GM23338 (cell line): ENCODE data around the gene GPR55. TPM values are rescaled to one million over a fixed set of nuclear protein-coding genes. Genes with fewer than 3 reads are reported as not detected.
A peak's percentile ranks its signal among the peaks of the same experiment; 100 is the strongest.

Source experiments
- ATAC-seq: fragments of 200-7000 bp; cut with Tn5 transposase; 3 replicates; pipeline ENCODE4 v1.9.1; 2020
- DNase-seq: peaks from one replicate; pipeline ENCODE4 v3.0.0-alpha.2; 2015; ENCODE audit warnings: low spot score
- H2AFZ ChIP-seq: fragments of 200-600 bp; sonication (generic); 2 replicates; pipeline ENCODE4 v1.8.0; 2016; ENCODE audit warnings: antibody characterized with exemption, mild to moderate bottlenecking, moderate library complexity
- H3F3A ChIP-seq: fragments of 200-600 bp; sonication (generic); replicated peaks from 2 replicates; pipeline ENCODE4 v1.8.0; 2017; ENCODE audit warnings: antibody characterized with exemption, mixed run types, low read depth
- H3K27ac ChIP-seq: fragments of 200-600 bp; sonication (generic); 2 replicates; pipeline ENCODE4 v1.6.1; 2016; ENCODE audit warnings: low read depth
- H3K27me3 ChIP-seq: fragments of 200-600 bp; sonication (generic); 2 replicates; pipeline ENCODE4 v1.8.0; 2016; ENCODE audit warnings: mild to moderate bottlenecking, mixed run types, moderate library complexity; ENCODE audit not compliant: insufficient read depth
- H3K36me3 ChIP-seq: fragments of 200-600 bp; sonication (generic); 2 replicates; pipeline ENCODE4 v1.8.0; 2016; ENCODE audit warnings: mild to moderate bottlenecking; ENCODE audit not compliant: insufficient read depth
- H3K4me1 ChIP-seq: fragments of 200-600 bp; sonication (generic); 2 replicates; pipeline ENCODE4 v1.8.0; 2016; ENCODE audit warnings: mild to moderate bottlenecking, moderate library complexity; ENCODE audit not compliant: insufficient read depth
- H3K4me2 ChIP-seq: fragments of 200-600 bp; sonication (generic); 2 replicates; pipeline ENCODE4 v1.7.1; 2017; ENCODE audit warnings: mixed run types
- H3K4me3 ChIP-seq: fragments of 200-600 bp; sonication (generic); 2 replicates; pipeline ENCODE4 v1.6.1; 2016; ENCODE audit warnings: mixed run types
- H3K79me2 ChIP-seq: fragments of 200-600 bp; sonication (generic); replicated peaks from 2 replicates; pipeline ENCODE4 v1.8.0; 2017; ENCODE audit warnings: mild to moderate bottlenecking; ENCODE audit not compliant: insufficient read depth
- H3K9me2 ChIP-seq: fragments of 200-600 bp; sonication (generic); 2 replicates; pipeline ENCODE4 v1.8.0; 2017; ENCODE audit not compliant: insufficient read depth
- H4K20me1 ChIP-seq: fragments of 200-600 bp; sonication (generic); replicated peaks from 2 replicates; pipeline ENCODE4 v1.8.0; 2017; ENCODE audit warnings: mild to moderate bottlenecking; ENCODE audit not compliant: insufficient read depth
- H3K27ac Mint-ChIP-seq: 2 replicates; pipeline ENCODE4 v1.8.0; 2020; ENCODE audit warnings: inconsistent platforms, mild to moderate bottlenecking, moderate library complexity, mixed read lengths
- H3K27me3 Mint-ChIP-seq: 3 replicates; pipeline ENCODE4 v1.8.0; 2022; ENCODE audit warnings: low read depth, mild to moderate bottlenecking, moderate library complexity, mixed read lengths, inconsistent platforms; ENCODE audit not compliant: insufficient read depth, poor library complexity
- H3K36me3 Mint-ChIP-seq: 3 replicates; pipeline ENCODE4 v1.8.0; 2021; ENCODE audit warnings: low read depth, mild to moderate bottlenecking, inconsistent platforms, moderate library complexity, mixed read lengths
- H3K4me1 Mint-ChIP-seq: 3 replicates; pipeline ENCODE4 v1.8.0; 2020; ENCODE audit warnings: mild to moderate bottlenecking, inconsistent platforms, mixed read lengths
- H3K4me3 Mint-ChIP-seq: 3 replicates; pipeline ENCODE4 v1.8.0; 2021; ENCODE audit warnings: moderate library complexity, mild to moderate bottlenecking, inconsistent platforms, mixed read lengths
- H3K9me3 Mint-ChIP-seq: 3 replicates; pipeline ENCODE4 v1.8.0; 2020; ENCODE audit warnings: moderate library complexity, mild to moderate bottlenecking, inconsistent platforms, mixed read lengths
- CREB1 ChIP-seq: fragments of 250-450 bp; sonication (Bioruptor Pico); IDR thresholded peaks from 2 replicates; pipeline ENCODE4 v1.5.0; 2020; ENCODE audit warnings: low read depth, mild to moderate bottlenecking, moderate library complexity
- EZH2 ChIP-seq: fragments of 200-600 bp; sonication (generic); IDR thresholded peaks from one replicate; pipeline ENCODE4 v1.8.0; 2017; ENCODE audit warnings: antibody characterized with exemption, mild to moderate bottlenecking, low read depth; ENCODE audit not compliant: unreplicated experiment
- EZH2phosphoT487 ChIP-seq: fragments of 200-600 bp; sonication (generic); IDR thresholded peaks from one replicate; pipeline ENCODE4 v1.8.1; 2018; ENCODE audit warnings: antibody characterized with exemption; ENCODE audit not compliant: unreplicated experiment
- JUNB ChIP-seq: IDR thresholded peaks from one replicate; pipeline ENCODE4 v1.6.1; 2016; ENCODE audit warnings: antibody characterized with exemption; ENCODE audit not compliant: unreplicated experiment
- NANOG ChIP-seq: IDR thresholded peaks from 2 replicates; pipeline ENCODE4 v1.6.1; 2016; ENCODE audit warnings: antibody characterized with exemption, borderline replicate concordance
- POLR2AphosphoS5 ChIP-seq: IDR thresholded peaks from 2 replicates; pipeline ENCODE4 v1.6.1; 2016; ENCODE audit warnings: antibody characterized with exemption, low read depth
- STAT1 ChIP-seq: IDR thresholded peaks from one replicate; pipeline ENCODE4 v1.6.1; 2016; ENCODE audit warnings: antibody characterized with exemption; ENCODE audit not compliant: unreplicated experiment
- ZNF114 ChIP-seq: fragments of 250-450 bp; sonication (Bioruptor Pico); IDR thresholded peaks from 2 replicates; pipeline ENCODE4 v1.5.0; 2020; ENCODE audit warnings: mild to moderate bottlenecking, moderate library complexity
- ZNF331 ChIP-seq: fragments of 250-450 bp; sonication (Bioruptor Pico); IDR thresholded peaks from 2 replicates; pipeline ENCODE4 v1.5.0; 2020; ENCODE audit warnings: low read depth, mild to moderate bottlenecking, moderate library complexity
- polyA plus RNA-seq: library from polyadenylated mRNA; unstranded; fragments of >200 nt; fragmentation: Nextera tagmentation; extraction: Ambion mirVana; gene quantifications from 2 replicates; pipeline ENCODE4 v1.2.1, GENCODE V29; 2016
- total RNA-seq: library from RNA; depleted of rRNA; stranded (reverse); fragments of >200 nt; shearing (Covaris generic); gene quantifications from 2 replicates; pipeline ENCODE4 v1.2.3, GENCODE V29; 2014
- TF ChIP-seq, protein P1 (sequence below): IDR thresholded peaks from 2 replicates; pipeline ENCODE4 v1.6.1; 2016; ENCODE audit warnings: antibody characterized with exemption
- TF ChIP-seq, protein P2 (sequence below), 2 experiments: fragments of 200-600 bp in 1 of 2; sonication (generic) in 1 of 2; conservative IDR thresholded peaks; 2 replicates each; pipeline versions ENCODE4 v1.5.1 to v1.6.1; 2016 to 2017; ENCODE audit warnings: antibody characterized with exemption in 2 of 2, low read depth in 2 of 2, mild to moderate bottlenecking in 2 of 2, moderate library complexity in 1 of 2
- TF ChIP-seq, protein P3 (sequence below): IDR thresholded peaks from one replicate; pipeline ENCODE4 v1.6.1; 2018; ENCODE audit warnings: antibody characterized with exemption; ENCODE audit not compliant: unreplicated experiment
- TF ChIP-seq, protein P4 (sequence below): fragments of 250-450 bp; sonication (Bioruptor Pico); IDR thresholded peaks from 2 replicates; pipeline ENCODE4 v1.5.0; 2020; ENCODE audit warnings: mild to moderate bottlenecking, moderate library complexity

GPR55 gene
- total and polyA plus RNA-seq, 2 experiments from 2014 or later, result not detected

DNA sequence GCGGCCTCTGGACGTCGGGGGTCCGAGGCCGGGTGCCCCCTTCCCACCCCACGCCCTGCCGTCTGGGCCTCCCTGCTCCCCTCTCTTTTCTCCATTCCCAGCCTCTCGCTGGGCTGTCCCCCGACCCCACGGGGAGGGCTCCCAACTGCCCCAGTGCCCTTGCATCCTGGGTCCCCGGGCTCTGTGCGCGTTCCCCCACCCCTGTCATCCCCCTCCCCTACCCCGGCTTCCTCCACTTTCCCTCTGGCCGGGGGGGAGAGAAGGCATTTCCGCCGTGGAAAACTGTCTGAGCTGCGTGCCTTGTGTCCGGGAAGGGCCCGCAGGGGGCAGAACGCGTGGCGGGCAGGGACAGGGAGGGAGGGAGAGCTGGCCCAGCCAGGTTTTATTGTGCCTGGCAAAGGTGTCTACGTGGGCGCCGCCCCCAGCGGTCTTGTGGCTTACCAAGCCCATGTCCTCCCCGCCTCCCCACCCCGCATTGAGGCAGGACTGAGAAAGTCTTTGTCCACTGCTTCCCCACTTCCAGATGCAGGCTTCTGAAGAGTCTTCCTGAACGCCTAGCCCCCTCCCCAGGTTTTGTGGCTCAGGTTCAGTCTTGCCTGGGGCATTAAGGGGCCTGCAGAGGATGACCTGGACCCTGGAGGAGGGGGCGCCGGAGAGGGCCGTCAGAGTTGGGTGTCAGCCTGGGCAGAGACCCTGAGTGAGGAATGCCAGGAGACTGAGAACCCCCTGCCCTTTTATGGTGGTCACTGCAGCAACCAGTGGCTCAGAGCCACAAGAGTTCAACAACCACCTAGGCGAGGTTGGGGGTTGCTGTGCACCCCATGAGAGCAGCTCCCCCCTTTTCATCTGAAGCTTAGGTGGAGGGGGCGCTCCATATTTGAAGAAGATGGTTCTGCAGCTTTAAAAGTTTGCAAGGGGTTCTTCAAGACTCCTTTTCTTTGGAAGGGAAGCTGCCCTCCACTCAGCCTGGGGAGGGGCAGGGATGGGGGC, 59.0 kb downstream of the GPR55 start:
- peak overlapping the region; percentile 98 for H3K4me3 ChIP-seq
- peaks cover 76% of the 10 kb centered on the region for H3K4me1 Mint-ChIP-seq
- peaks cover 31% of the 10 kb centered on the region for H3K27me3 Mint-ChIP-seq
- DNase-seq (peak; percentile 55), ATAC-seq (peak; percentile 1)
- no peak overlapping the region for H2AFZ ChIP-seq
- TF ChIP-seq ZNF114 (CRISPR knock-in tag) (no peak), NANOG (no peak), JUNB (no peak), EZH2 (no peak), EZH2phosphoT487 (no peak), STAT1 (no peak), CREB1 (no peak), ZNF331 (no peak), POLR2AphosphoS5 (no peak; the same call in 1 of the 2 replicates)
- TF ChIP-seq, protein P1, sequence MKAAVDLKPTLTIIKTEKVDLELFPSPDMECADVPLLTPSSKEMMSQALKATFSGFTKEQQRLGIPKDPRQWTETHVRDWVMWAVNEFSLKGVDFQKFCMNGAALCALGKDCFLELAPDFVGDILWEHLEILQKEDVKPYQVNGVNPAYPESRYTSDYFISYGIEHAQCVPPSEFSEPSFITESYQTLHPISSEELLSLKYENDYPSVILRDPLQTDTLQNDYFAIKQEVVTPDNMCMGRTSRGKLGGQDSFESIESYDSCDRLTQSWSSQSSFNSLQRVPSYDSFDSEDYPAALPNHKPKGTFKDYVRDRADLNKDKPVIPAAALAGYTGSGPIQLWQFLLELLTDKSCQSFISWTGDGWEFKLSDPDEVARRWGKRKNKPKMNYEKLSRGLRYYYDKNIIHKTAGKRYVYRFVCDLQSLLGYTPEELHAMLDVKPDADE, result no peak
- TF ChIP-seq, protein P2, sequence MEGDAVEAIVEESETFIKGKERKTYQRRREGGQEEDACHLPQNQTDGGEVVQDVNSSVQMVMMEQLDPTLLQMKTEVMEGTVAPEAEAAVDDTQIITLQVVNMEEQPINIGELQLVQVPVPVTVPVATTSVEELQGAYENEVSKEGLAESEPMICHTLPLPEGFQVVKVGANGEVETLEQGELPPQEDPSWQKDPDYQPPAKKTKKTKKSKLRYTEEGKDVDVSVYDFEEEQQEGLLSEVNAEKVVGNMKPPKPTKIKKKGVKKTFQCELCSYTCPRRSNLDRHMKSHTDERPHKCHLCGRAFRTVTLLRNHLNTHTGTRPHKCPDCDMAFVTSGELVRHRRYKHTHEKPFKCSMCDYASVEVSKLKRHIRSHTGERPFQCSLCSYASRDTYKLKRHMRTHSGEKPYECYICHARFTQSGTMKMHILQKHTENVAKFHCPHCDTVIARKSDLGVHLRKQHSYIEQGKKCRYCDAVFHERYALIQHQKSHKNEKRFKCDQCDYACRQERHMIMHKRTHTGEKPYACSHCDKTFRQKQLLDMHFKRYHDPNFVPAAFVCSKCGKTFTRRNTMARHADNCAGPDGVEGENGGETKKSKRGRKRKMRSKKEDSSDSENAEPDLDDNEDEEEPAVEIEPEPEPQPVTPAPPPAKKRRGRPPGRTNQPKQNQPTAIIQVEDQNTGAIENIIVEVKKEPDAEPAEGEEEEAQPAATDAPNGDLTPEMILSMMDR (conservative IDR thresholded peaks at IDR 0.05; ENCODE audit: low read depth in 2 of 2), result no peak
- TF ChIP-seq, protein P3, sequence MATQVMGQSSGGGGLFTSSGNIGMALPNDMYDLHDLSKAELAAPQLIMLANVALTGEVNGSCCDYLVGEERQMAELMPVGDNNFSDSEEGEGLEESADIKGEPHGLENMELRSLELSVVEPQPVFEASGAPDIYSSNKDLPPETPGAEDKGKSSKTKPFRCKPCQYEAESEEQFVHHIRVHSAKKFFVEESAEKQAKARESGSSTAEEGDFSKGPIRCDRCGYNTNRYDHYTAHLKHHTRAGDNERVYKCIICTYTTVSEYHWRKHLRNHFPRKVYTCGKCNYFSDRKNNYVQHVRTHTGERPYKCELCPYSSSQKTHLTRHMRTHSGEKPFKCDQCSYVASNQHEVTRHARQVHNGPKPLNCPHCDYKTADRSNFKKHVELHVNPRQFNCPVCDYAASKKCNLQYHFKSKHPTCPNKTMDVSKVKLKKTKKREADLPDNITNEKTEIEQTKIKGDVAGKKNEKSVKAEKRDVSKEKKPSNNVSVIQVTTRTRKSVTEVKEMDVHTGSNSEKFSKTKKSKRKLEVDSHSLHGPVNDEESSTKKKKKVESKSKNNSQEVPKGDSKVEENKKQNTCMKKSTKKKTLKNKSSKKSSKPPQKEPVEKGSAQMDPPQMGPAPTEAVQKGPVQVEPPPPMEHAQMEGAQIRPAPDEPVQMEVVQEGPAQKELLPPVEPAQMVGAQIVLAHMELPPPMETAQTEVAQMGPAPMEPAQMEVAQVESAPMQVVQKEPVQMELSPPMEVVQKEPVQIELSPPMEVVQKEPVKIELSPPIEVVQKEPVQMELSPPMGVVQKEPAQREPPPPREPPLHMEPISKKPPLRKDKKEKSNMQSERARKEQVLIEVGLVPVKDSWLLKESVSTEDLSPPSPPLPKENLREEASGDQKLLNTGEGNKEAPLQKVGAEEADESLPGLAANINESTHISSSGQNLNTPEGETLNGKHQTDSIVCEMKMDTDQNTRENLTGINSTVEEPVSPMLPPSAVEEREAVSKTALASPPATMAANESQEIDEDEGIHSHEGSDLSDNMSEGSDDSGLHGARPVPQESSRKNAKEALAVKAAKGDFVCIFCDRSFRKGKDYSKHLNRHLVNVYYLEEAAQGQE, result no peak
- TF ChIP-seq, protein P4, sequence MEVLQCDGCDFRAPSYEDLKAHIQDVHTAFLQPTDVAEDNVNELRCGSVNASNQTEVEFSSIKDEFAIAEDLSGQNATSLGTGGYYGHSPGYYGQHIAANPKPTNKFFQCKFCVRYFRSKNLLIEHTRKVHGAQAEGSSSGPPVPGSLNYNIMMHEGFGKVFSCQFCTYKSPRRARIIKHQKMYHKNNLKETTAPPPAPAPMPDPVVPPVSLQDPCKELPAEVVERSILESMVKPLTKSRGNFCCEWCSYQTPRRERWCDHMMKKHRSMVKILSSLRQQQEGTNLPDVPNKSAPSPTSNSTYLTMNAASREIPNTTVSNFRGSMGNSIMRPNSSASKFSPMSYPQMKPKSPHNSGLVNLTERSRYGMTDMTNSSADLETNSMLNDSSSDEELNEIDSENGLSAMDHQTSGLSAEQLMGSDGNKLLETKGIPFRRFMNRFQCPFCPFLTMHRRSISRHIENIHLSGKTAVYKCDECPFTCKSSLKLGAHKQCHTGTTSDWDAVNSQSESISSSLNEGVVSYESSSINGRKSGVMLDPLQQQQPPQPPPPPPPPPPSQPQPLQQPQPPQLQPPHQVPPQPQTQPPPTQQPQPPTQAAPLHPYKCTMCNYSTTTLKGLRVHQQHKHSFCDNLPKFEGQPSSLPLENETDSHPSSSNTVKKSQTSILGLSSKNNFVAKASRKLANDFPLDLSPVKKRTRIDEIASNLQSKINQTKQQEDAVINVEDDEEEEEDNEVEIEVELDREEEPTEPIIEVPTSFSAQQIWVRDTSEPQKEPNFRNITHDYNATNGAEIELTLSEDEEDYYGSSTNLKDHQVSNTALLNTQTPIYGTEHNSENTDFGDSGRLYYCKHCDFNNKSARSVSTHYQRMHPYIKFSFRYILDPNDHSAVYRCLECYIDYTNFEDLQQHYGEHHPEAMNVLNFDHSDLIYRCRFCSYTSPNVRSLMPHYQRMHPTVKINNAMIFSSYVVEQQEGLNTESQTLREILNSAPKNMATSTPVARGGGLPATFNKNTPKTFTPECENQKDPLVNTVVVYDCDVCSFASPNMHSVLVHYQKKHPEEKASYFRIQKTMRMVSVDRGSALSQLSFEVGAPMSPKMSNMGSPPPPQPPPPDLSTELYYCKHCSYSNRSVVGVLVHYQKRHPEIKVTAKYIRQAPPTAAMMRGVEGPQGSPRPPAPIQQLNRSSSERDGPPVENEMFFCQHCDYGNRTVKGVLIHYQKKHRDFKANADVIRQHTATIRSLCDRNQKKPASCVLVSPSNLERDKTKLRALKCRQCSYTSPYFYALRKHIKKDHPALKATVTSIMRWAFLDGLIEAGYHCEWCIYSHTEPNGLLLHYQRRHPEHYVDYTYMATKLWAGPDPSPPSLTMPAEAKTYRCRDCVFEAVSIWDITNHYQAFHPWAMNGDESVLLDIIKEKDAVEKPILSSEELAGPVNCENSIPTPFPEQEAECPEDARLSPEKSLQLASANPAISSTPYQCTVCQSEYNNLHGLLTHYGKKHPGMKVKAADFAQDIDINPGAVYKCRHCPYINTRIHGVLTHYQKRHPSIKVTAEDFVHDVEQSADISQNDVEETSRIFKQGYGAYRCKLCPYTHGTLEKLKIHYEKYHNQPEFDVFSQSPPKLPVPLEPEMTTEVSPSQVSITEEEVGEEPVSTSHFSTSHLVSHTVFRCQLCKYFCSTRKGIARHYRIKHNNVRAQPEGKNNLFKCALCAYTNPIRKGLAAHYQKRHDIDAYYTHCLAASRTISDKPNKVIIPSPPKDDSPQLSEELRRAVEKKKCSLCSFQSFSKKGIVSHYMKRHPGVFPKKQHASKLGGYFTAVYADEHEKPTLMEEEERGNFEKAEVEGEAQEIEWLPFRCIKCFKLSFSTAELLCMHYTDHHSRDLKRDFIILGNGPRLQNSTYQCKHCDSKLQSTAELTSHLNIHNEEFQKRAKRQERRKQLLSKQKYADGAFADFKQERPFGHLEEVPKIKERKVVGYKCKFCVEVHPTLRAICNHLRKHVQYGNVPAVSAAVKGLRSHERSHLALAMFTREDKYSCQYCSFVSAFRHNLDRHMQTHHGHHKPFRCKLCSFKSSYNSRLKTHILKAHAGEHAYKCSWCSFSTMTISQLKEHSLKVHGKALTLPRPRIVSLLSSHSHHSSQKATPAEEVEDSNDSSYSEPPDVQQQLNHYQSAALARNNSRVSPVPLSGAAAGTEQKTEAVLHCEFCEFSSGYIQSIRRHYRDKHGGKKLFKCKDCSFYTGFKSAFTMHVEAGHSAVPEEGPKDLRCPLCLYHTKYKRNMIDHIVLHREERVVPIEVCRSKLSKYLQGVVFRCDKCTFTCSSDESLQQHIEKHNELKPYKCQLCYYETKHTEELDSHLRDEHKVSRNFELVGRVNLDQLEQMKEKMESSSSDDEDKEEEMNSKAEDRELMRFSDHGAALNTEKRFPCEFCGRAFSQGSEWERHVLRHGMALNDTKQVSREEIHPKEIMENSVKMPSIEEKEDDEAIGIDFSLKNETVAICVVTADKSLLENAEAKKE (CRISPR knock-in tag), result no peak
- H3K79me2 ChIP-seq, result peaks cover 62% of the 10 kb centered on the region
- peaks cover 20% of the 10 kb centered on the region for H4K20me1 ChIP-seq
- H3K4me3 Mint-ChIP-seq, result peak overlapping the region; percentile 92
- H3K9me3 Mint-ChIP-seq, result no peaks in the 10 kb centered on the region
- H3K9me2 ChIP-seq, result no peaks in the 10 kb centered on the region
- peak overlapping the region; percentile 97 for H3K27ac ChIP-seq
- peaks cover 65% of the 10 kb centered on the region for H3K4me1 ChIP-seq
- peak overlapping the region; percentile 92 for H3K27ac Mint-ChIP-seq
- no peaks in the 10 kb centered on the region for H3K36me3 ChIP-seq
- H3K4me2 ChIP-seq, result peak overlapping the region; percentile 88
- H3F3A ChIP-seq, result peaks cover 9% of the 10 kb centered on the region; the same call in 1 of the 2 replicates
- H3K36me3 Mint-ChIP-seq, result peaks cover 18% of the 10 kb centered on the region; the same call in 2 of the 3 replicates
- no peaks in the 10 kb centered on the region for H3K27me3 ChIP-seq
